Measurements from ENCODE around the gene ANXA6. TPM values are rescaled to one million over a fixed set of nuclear protein-coding genes. Genes with fewer than 3 reads are reported as not detected.

Gene ANXA6
- total and polyA plus RNA-seq, 5 donors: 203 to 238 (median 230) TPM

GRCh38 chr5:151058891-151059489 is 98.6 kb downstream of the ANXA6 start:
- Histone ChIP-seq H3K4me1 (ENCODE audit: control insufficient read depth, insufficient read depth, low read length) (peaks cover 17% of the 10 kb centered on the region), H3K9me3 (ENCODE audit: control insufficient read depth, low read length) (no peaks in the 10 kb centered on the region), H3K27me3 (ENCODE audit: control insufficient read depth, insufficient read depth) (no peaks in the 10 kb centered on the region), H3K4me3 (ENCODE audit: low read length) (no peak overlapping the region), H3K27ac (ENCODE audit: low read length) (peak overlapping the region; percentile 59)
- DNase-seq (no peak), ATAC-seq (no peak)
- intact Hi-C loops (cut with DNase I): loop anchor here in 2 of 4 donors (10.0 kb wide), 1 partner anchor 176 kb away; no protein-coding TSS in a partner anchor
- WGBS: 85% methylated on average over 7 of the region's 7 CpGs

GRCh38 chr5:151058301-151058700 is 99.3 kb downstream of the ANXA6 start:
- intact Hi-C loops (cut with DNase I): loop anchor here in 2 of 4 donors (10.0 kb wide), 1 partner anchor 176 kb away; no protein-coding TSS in a partner anchor
- Histone ChIP-seq H3K27me3 (ENCODE audit: control insufficient read depth, insufficient read depth) (no peaks in the 10 kb centered on the region), H3K4me1 (ENCODE audit: control insufficient read depth, insufficient read depth, low read length) (peaks cover 12% of the 10 kb centered on the region), H3K27ac (ENCODE audit: low read length) (no peak overlapping the region), H3K9me3 (ENCODE audit: control insufficient read depth, low read length) (no peaks in the 10 kb centered on the region), H3K4me3 (ENCODE audit: low read length) (no peak overlapping the region)
- ATAC-seq (no peak), DNase-seq (no peak)
- WGBS: 96% methylated on average over 5 of the region's 5 CpGs

GRCh38 chr5:151056379-151057325 is 100.9 kb downstream of the ANXA6 start:
- Histone ChIP-seq H3K27ac (ENCODE audit: low read length) (no peak overlapping the region), H3K9me3 (ENCODE audit: control insufficient read depth, low read length) (no peaks in the 10 kb centered on the region), H3K4me3 (ENCODE audit: low read length) (no peak overlapping the region), H3K27me3 (ENCODE audit: control insufficient read depth, insufficient read depth) (no peaks in the 10 kb centered on the region), H3K4me1 (ENCODE audit: control insufficient read depth, insufficient read depth, low read length) (peaks cover 10% of the 10 kb centered on the region)
- ATAC-seq: no peak
- DNase-seq: no peak
- intact Hi-C loops (cut with DNase I): loop anchor here in 2 of 4 donors (10.0 kb wide), 1 partner anchor 178 kb away; no protein-coding TSS in a partner anchor
- WGBS: 90% methylated on average over 25 of the region's 25 CpGs

GRCh38 chr5:151055336-151055735 is 102.2 kb downstream of the ANXA6 start:
- Histone ChIP-seq H3K4me3 (ENCODE audit: low read length) (no peak overlapping the region), H3K9me3 (ENCODE audit: control insufficient read depth, low read length) (no peaks in the 10 kb centered on the region), H3K27ac (ENCODE audit: low read length) (no peak overlapping the region), H3K4me1 (ENCODE audit: control insufficient read depth, insufficient read depth, low read length) (peaks cover 8% of the 10 kb centered on the region), H3K27me3 (ENCODE audit: control insufficient read depth, insufficient read depth) (no peaks in the 10 kb centered on the region)
- intact Hi-C loops (cut with DNase I): loop anchor here in 2 of 4 donors (10.0 kb wide), 1 partner anchor 179 kb away; no protein-coding TSS in a partner anchor
- no peak for ATAC-seq
- 73% methylated on average over 6 of the region's 6 CpGs for WGBS
- DNase-seq: no peak

- WGBS: 89% methylated on average over 3 of the region's 3 CpGs
These were observed 102.9 kb downstream of the ANXA6 start for GRCh38 chr5:151054709-151055108.

GRCh38 chr5:151053796-151054462 is 103.7 kb downstream of the ANXA6 start:
- Histone ChIP-seq H3K4me3 (ENCODE audit: low read length) (no peak overlapping the region), H3K27me3 (ENCODE audit: control insufficient read depth, insufficient read depth) (no peaks in the 10 kb centered on the region), H3K9me3 (ENCODE audit: control insufficient read depth, low read length) (no peaks in the 10 kb centered on the region), H3K27ac (ENCODE audit: low read length) (no peak overlapping the region), H3K4me1 (ENCODE audit: control insufficient read depth, insufficient read depth, low read length) (peaks cover 5% of the 10 kb centered on the region)
- ATAC-seq: no peak
- intact Hi-C loops (cut with DNase I): loop anchor here in 3 of 4 donors (2.0 to 10.0 kb wide), 3 partner anchors 61 to 181 kb away; no protein-coding TSS in a partner anchor
- 95% methylated on average over 4 of the region's 4 CpGs for WGBS
- no peak for DNase-seq

More at GRCh38 chr5:151054709-151055108, 102.9 kb downstream of the ANXA6 start:
- Histone ChIP-seq H3K9me3 (ENCODE audit: control insufficient read depth, low read length) (no peaks in the 10 kb centered on the region), H3K4me1 (ENCODE audit: control insufficient read depth, insufficient read depth, low read length) (peaks cover 5% of the 10 kb centered on the region), H3K27me3 (ENCODE audit: control insufficient read depth, insufficient read depth) (no peaks in the 10 kb centered on the region), H3K4me3 (ENCODE audit: low read length) (no peak overlapping the region), H3K27ac (ENCODE audit: low read length) (no peak overlapping the region)
- no peak for ATAC-seq
- intact Hi-C loops (cut with DNase I): loop anchor here in 3 of 4 donors (5.0 to 10.0 kb wide), 2 partner anchors 113 to 180 kb away; no protein-coding TSS in a partner anchor
- DNase-seq: no peak

GRCh38 chr5:151052836-151053235 is 104.7 kb downstream of the ANXA6 start:
- H3K27me3 ChIP-seq (ENCODE audit: control insufficient read depth, insufficient read depth): no peaks in the 10 kb centered on the region
- ATAC-seq (no peak), DNase-seq (no peak)
- no peak overlapping the region for H3K4me3 ChIP-seq (ENCODE audit: low read length)
- H3K27ac ChIP-seq (ENCODE audit: low read length): no peak overlapping the region
- WGBS: 82% methylated on average over 3 of the region's 3 CpGs
- intact Hi-C loops (cut with DNase I): loop anchor here in 3 of 4 donors (2.0 to 10.0 kb wide), 3 partner anchors 62 to 182 kb away; no protein-coding TSS in a partner anchor
- no peaks in the 10 kb centered on the region for H3K9me3 ChIP-seq (ENCODE audit: control insufficient read depth, low read length)
- H3K4me1 ChIP-seq (ENCODE audit: control insufficient read depth, insufficient read depth, low read length): peaks cover 5% of the 10 kb centered on the region

GRCh38 chr5:151051931-151052608 is 105.5 kb downstream of the ANXA6 start:
- intact Hi-C loops (cut with DNase I): loop anchor here (2.0 to 10.0 kb wide), 4 partner anchors 63 to 183 kb away; no protein-coding TSS in a partner anchor
- peaks cover 5% of the 10 kb centered on the region for H3K4me1 ChIP-seq (ENCODE audit: control insufficient read depth, insufficient read depth, low read length)
- no peak overlapping the region for H3K27ac ChIP-seq (ENCODE audit: low read length)
- no peak overlapping the region for H3K4me3 ChIP-seq (ENCODE audit: low read length)
- ATAC-seq (peak; percentile 14 to 29), DNase-seq (no peak)
- 56% methylated on average over 10 of the region's 10 CpGs for WGBS
- no peaks in the 10 kb centered on the region for H3K9me3 ChIP-seq (ENCODE audit: control insufficient read depth, low read length)
- H3K27me3 ChIP-seq (ENCODE audit: control insufficient read depth, insufficient read depth): no peaks in the 10 kb centered on the region

GRCh38 chr5:151051066-151051930 is 106.3 kb downstream of the ANXA6 start:
- Histone ChIP-seq H3K4me1 (ENCODE audit: control insufficient read depth, insufficient read depth, low read length) (peaks cover 5% of the 10 kb centered on the region), H3K27ac (ENCODE audit: low read length) (no peak overlapping the region), H3K27me3 (ENCODE audit: control insufficient read depth, insufficient read depth) (no peaks in the 10 kb centered on the region), H3K9me3 (ENCODE audit: control insufficient read depth, low read length) (no peaks in the 10 kb centered on the region), H3K4me3 (ENCODE audit: low read length) (no peak overlapping the region)
- intact Hi-C loops (cut with DNase I): loop anchor here (2.0 to 10.0 kb wide), 4 partner anchors 64 to 184 kb away; no protein-coding TSS in a partner anchor
- ATAC-seq (peak; percentile 81 to 88), DNase-seq (peak; percentile 84 to 94 (median 91))
- 66% methylated on average over 6 of the region's 6 CpGs for WGBS
